HepG2 (cell line): ENCODE data around the gene LMAN2. TPM values are rescaled to one million over a fixed set of nuclear protein-coding genes. Genes with fewer than 3 reads are reported as not detected.

ENCODE experiments used
- ARHGAP35 ChIP-seq: sonication (generic); formaldehyde crosslinking; IDR thresholded peaks from 2 replicates; pipeline ENCODE4 v1.9.0; 2022; ENCODE audit warnings: mild to moderate bottlenecking, inconsistent platforms, moderate library complexity, missing genetic modification reagents, borderline replicate concordance
- FOXM1 ChIP-seq: sonication (generic); formaldehyde crosslinking; IDR thresholded peaks from 2 replicates; pipeline ENCODE4 v1.5.0; 2020; ENCODE audit warnings: missing genetic modification reagents
- GABPB1 ChIP-seq: IDR thresholded peaks from 2 replicates; pipeline ENCODE4 v1.6.1; 2016; ENCODE audit warnings: mild to moderate bottlenecking, missing genetic modification reagents, moderate library complexity, missing compliant biosample characterization
- NFE2L1 ChIP-seq: sonication (generic); formaldehyde crosslinking; IDR thresholded peaks from 2 replicates; pipeline ENCODE4 v1.4.0; 2020; ENCODE audit warnings: missing genetic modification reagents, mild to moderate bottlenecking, borderline replicate concordance
- NFKB2 ChIP-seq: sonication (generic); formaldehyde crosslinking; IDR thresholded peaks from 2 replicates; pipeline ENCODE4 v1.4.0; 2020; ENCODE audit warnings: missing genetic modification reagents, borderline replicate concordance
- NFRKB ChIP-seq: fragments of 450-650 bp; IDR thresholded peaks from 2 replicates; pipeline ENCODE4 v1.6.1; 2017
- NKX3-1 ChIP-seq: sonication (generic); formaldehyde crosslinking; IDR thresholded peaks from 2 replicates; pipeline ENCODE4 v1.5.0; 2020; ENCODE audit warnings: missing genetic modification reagents
- NONO ChIP-seq, 2 experiments: fragments of 450-650 bp in 1 of 2; sonication (generic) in 1 of 2; formaldehyde crosslinking in 1 of 2; IDR thresholded peaks in 1 of 2; conservative IDR thresholded peaks in 1 of 2; 2 replicates each; pipeline versions ENCODE4 v1.6.1 to v1.8.0; 2017 to 2022; ENCODE audit warnings: mild to moderate bottlenecking in 1 of 2, missing genetic modification reagents in 1 of 2, moderate library complexity in 1 of 2
- NPAS2 ChIP-seq: sonication (generic); formaldehyde crosslinking; IDR thresholded peaks from 2 replicates; pipeline ENCODE4 v1.8.0; 2022; ENCODE audit warnings: mild to moderate bottlenecking, missing genetic modification reagents, borderline replicate concordance
- PAX8 ChIP-seq: sonication (generic); formaldehyde crosslinking; IDR thresholded peaks from 2 replicates; pipeline ENCODE4 v1.8.0; 2022; ENCODE audit warnings: mild to moderate bottlenecking, missing genetic modification reagents, borderline replicate concordance
- SRSF1 ChIP-seq: fragments of 200-400 bp; formaldehyde crosslinking; optimal IDR thresholded peaks from 2 replicates; pipeline ENCODE3; 2017; ENCODE audit warnings: mild to moderate bottlenecking, low read depth, low read length, moderate library complexity
- TFAP4 ChIP-seq: sonication (generic); IDR thresholded peaks from 2 replicates; pipeline ENCODE4 v1.6.1; 2016; ENCODE audit warnings: low read depth, borderline replicate concordance
- ZBTB46 ChIP-seq: sonication (generic); formaldehyde crosslinking; IDR thresholded peaks from 2 replicates; pipeline ENCODE4 v1.4.0; 2020; ENCODE audit warnings: mild to moderate bottlenecking, missing genetic modification reagents, borderline replicate concordance
- ZBTB8A ChIP-seq: sonication (generic); formaldehyde crosslinking; IDR thresholded peaks from 2 replicates; pipeline ENCODE4 v1.4.0; 2020; ENCODE audit warnings: mild to moderate bottlenecking, low read depth, missing genetic modification reagents, borderline replicate concordance
- ZFP36L1 ChIP-seq: sonication (generic); formaldehyde crosslinking; IDR thresholded peaks from 2 replicates; pipeline ENCODE4 v1.8.0; 2022; ENCODE audit warnings: mild to moderate bottlenecking, missing genetic modification reagents, moderate library complexity
- ZGPAT ChIP-seq: IDR thresholded peaks from 2 replicates; pipeline ENCODE4 v1.6.1; 2016; ENCODE audit warnings: mild to moderate bottlenecking
- ZNF121 ChIP-seq: sonication (generic); formaldehyde crosslinking; IDR thresholded peaks from 2 replicates; pipeline ENCODE4 v1.5.0; 2020; ENCODE audit warnings: mild to moderate bottlenecking, missing genetic modification reagents
- ZNF512 ChIP-seq: sonication (generic); formaldehyde crosslinking; IDR thresholded peaks from 2 replicates; pipeline ENCODE4 v1.4.0; 2020; ENCODE audit warnings: mild to moderate bottlenecking, missing genetic modification reagents
- ZNF619 ChIP-seq: sonication (generic); formaldehyde crosslinking; IDR thresholded peaks from 2 replicates; pipeline ENCODE4 v1.4.0; 2020; ENCODE audit warnings: mild to moderate bottlenecking, missing genetic modification reagents
- ZNF792 ChIP-seq: IDR thresholded peaks from 2 replicates; pipeline ENCODE4 v1.6.1; 2016
- polyA plus RNA-seq, 8 experiments: library from polyadenylated mRNA; depleted of rRNA in 3 of 8; stranded (reverse) in 7 of 8; unstranded in 1 of 8; fragments of >200 nt; fragmentation: Illumina TruSeq in 4 of 8; extraction: Trizol in 4 of 8; gene quantifications; 2 replicates each; pipeline versions ENCODE4 v1.2.1 to v1.2.3, GENCODE V29; 2011 to 2016; ENCODE audit warnings: low read depth in 4 of 8, missing spikeins in 1 of 8, mixed read lengths in 1 of 8; ENCODE audit not compliant: insufficient read depth in 1 of 8
- total RNA-seq, 5 experiments: library from RNA; depleted of rRNA; stranded (reverse); fragments of >200 nt; fragmentation: Illumina TruSeq; extraction: Trizol; gene quantifications; 2 replicates each; pipeline ENCODE4 v1.2.3, GENCODE V29; 2016; ENCODE audit warnings: low read depth in 1 of 5

The LMAN2 gene
- total and polyA plus RNA-seq, 2 of the 13 experiments (the other 11 are each of a cell fraction or from before 2014, with no cell fraction given): 191 to 197 TPM

GRCh38 chr5:177303121-177303924 lies 48.1 kb downstream of the LMAN2 start, which contains the start of the genes PRELID1 and RAB24 (continued):
- no peak for TF ChIP-seq ZBTB46 (CRISPR knock-in tag)
- 0 out of 2 replicates have a peak, but pooled peaks have one; percentile 77 for TF ChIP-seq ZNF512 (CRISPR knock-in tag)
- TF ChIP-seq NONO (IDR thresholded peaks at IDR 0.05): no peak
- peak; percentile 77 for TF ChIP-seq NONO (CRISPR knock-in tag; conservative IDR thresholded peaks at IDR 0.05)
- TF ChIP-seq TFAP4: no peak
- TF ChIP-seq FOXM1 (CRISPR knock-in tag): no peak; the same call in 1 of the 2 replicates
- peak; percentile 76; the same call in 1 of the 2 replicates for TF ChIP-seq NFKB2 (CRISPR knock-in tag)
- no peak for TF ChIP-seq NFRKB
- peak; percentile 40; the same call in 1 of the 2 replicates for TF ChIP-seq ZNF121 (CRISPR knock-in tag)
- peak; percentile 74; the same call in 1 of the 2 replicates for TF ChIP-seq ZBTB8A (CRISPR knock-in tag)
- 0 out of 2 replicates have a peak, but pooled peaks have one; percentile 40 for TF ChIP-seq ZFP36L1 (CRISPR knock-in tag)
- TF ChIP-seq GABPB1 (CRISPR knock-in tag): peak; percentile 95
- no peak for TF ChIP-seq NKX3-1
- TF ChIP-seq PAX8 (CRISPR knock-in tag): no peak
- TF ChIP-seq ZGPAT (CRISPR knock-in tag): peak; percentile 86; the same call in 1 of the 2 replicates
- no peak for TF ChIP-seq SRSF1
- peak; percentile 5; the same call in 1 of the 2 replicates for TF ChIP-seq ZNF792 (CRISPR knock-in tag)
- TF ChIP-seq NPAS2 (CRISPR knock-in tag): no peak
- TF ChIP-seq ZNF619 (CRISPR knock-in tag): no peak
- TF ChIP-seq NFE2L1: 0 out of 2 replicates have a peak, but pooled peaks have one; percentile 20
- TF ChIP-seq ARHGAP35 (CRISPR knock-in tag): peak; percentile 84; the same call in 1 of the 2 replicates
